Memory B cell (primary cell): Measurements from ENCODE around the gene CIZ1.
"Not testable (repeated sequence)": the region's sequence is repeated elsewhere in the genome, so short reads cannot be mapped to it uniquely, and the experiment has no call there.

Experiments used
- ATAC-seq: fragments of 150-1000 bp; cut with Tn5 transposase; 2 replicates; pipeline ENCODE4 v1.10.0; 2021; ENCODE audit warnings: low read depth, mild to moderate bottlenecking, moderate library complexity
- DNase-seq, 2 donors: peaks; one replicate each; pipeline ENCODE4 v3.0.0; 2022; ENCODE audit warnings: low spot score in 2 of 2
- H3K27ac Mint-ChIP-seq: one replicate; pipeline ENCODE4 v1.8.0; 2022; ENCODE audit warnings: mild to moderate bottlenecking, moderate library complexity, mixed read lengths
- H3K27me3 Mint-ChIP-seq: one replicate; pipeline ENCODE4 v1.8.0; 2022; ENCODE audit warnings: mixed read lengths
- H3K36me3 Mint-ChIP-seq: one replicate; pipeline ENCODE4 v1.8.0; 2022; ENCODE audit warnings: mild to moderate bottlenecking, mixed read lengths
- H3K4me1 Mint-ChIP-seq: one replicate; pipeline ENCODE4 v1.8.0; 2022; ENCODE audit warnings: mixed read lengths
- H3K4me3 Mint-ChIP-seq: one replicate; pipeline ENCODE4 v1.8.0; 2022; ENCODE audit warnings: mild to moderate bottlenecking, moderate library complexity, mixed read lengths
- H3K9me3 Mint-ChIP-seq: one replicate; pipeline ENCODE4 v1.8.0; 2022; ENCODE audit warnings: mixed read lengths

The CIZ1 gene

GRCh38 chr9:128191406-128192046, at the start of gene CIZ1:
Gene CIZ1 (minus strand): TSS chr9:128191572. CDS start chr9:128190857, 715 bp downstream.
- Mint-ChIP-seq H3K9me3 (no peaks in the 10 kb centered on the region), H3K27me3 (no peaks in the 10 kb centered on the region), H3K36me3 (peaks cover 8% of the 10 kb centered on the region), H3K4me3 (peak within 1 kb of the TSS; percentile 95), H3K4me1 (peaks cover 19% of the 10 kb centered on the region), H3K27ac (peak within 1 kb of the TSS; percentile 94)
- peak; percentile 73 to 79 for DNase-seq
- peak; percentile 81 for ATAC-seq

- H3K4me3 Mint-ChIP-seq: no peak overlapping the region
- peaks cover 10% of the 10 kb centered on the region for H3K27me3 Mint-ChIP-seq
- no peaks in the 10 kb centered on the region for H3K4me1 Mint-ChIP-seq
- DNase-seq: no peak
- H3K9me3 Mint-ChIP-seq: peaks cover under 1% of the 10 kb centered on the region
- H3K36me3 Mint-ChIP-seq: no peaks in the 10 kb centered on the region
- no peak overlapping the region for H3K27ac Mint-ChIP-seq
- no peak for ATAC-seq
Observed at GRCh38 chr9:128233817-128234406, 42.5 kb upstream of the CIZ1 start.

- Mint-ChIP-seq H3K4me1 (no peaks in the 10 kb centered on the region), H3K4me3 (no peak overlapping the region), H3K9me3 (no peaks in the 10 kb centered on the region), H3K36me3 (no peaks in the 10 kb centered on the region), H3K27me3 (peaks cover 8% of the 10 kb centered on the region), H3K27ac (no peak overlapping the region)
- DNase-seq (no peak), ATAC-seq (no peak)
Observed at GRCh38 chr9:128232528-128233428, 41.4 kb upstream of the CIZ1 start.

GRCh38 chr9:128231638-128232527, 40.5 kb upstream of the CIZ1 start:
- peaks cover 8% of the 10 kb centered on the region for H3K27me3 Mint-ChIP-seq
- no peaks in the 10 kb centered on the region for H3K9me3 Mint-ChIP-seq
- no peaks in the 10 kb centered on the region for H3K36me3 Mint-ChIP-seq
- H3K4me3 Mint-ChIP-seq: no peak overlapping the region
- H3K27ac Mint-ChIP-seq: no peak overlapping the region
- no peaks in the 10 kb centered on the region for H3K4me1 Mint-ChIP-seq
- no peak for DNase-seq
- no peak for ATAC-seq

- not testable (repeated sequence) for H3K27me3 Mint-ChIP-seq, ATAC-seq, H3K36me3 Mint-ChIP-seq, H3K27ac Mint-ChIP-seq, DNase-seq, H3K4me1 Mint-ChIP-seq, H3K4me3 Mint-ChIP-seq, H3K9me3 Mint-ChIP-seq
Observed at GRCh38 chr9:128230897-128231296, 39.5 kb upstream of the CIZ1 start.

GRCh38 chr9:128226412-128226801, 35.0 kb upstream of the CIZ1 start:
- H3K27ac Mint-ChIP-seq: no peak overlapping the region
- H3K4me1 Mint-ChIP-seq: no peaks in the 10 kb centered on the region
- H3K4me3 Mint-ChIP-seq: no peak overlapping the region
- DNase-seq: no peak
- H3K36me3 Mint-ChIP-seq: no peaks in the 10 kb centered on the region
- no peak for ATAC-seq
- H3K27me3 Mint-ChIP-seq: peaks cover 3% of the 10 kb centered on the region
- H3K9me3 Mint-ChIP-seq: no peaks in the 10 kb centered on the region

- ATAC-seq: no peak
- no peaks in the 10 kb centered on the region for H3K36me3 Mint-ChIP-seq
- H3K4me1 Mint-ChIP-seq: no peaks in the 10 kb centered on the region
Observed at GRCh38 chr9:128225770-128226411, 34.5 kb upstream of the CIZ1 start.

GRCh38 chr9:128224877-128225276, 33.5 kb upstream of the CIZ1 start:
- no peaks in the 10 kb centered on the region for H3K36me3 Mint-ChIP-seq
- peaks cover 3% of the 10 kb centered on the region for H3K27me3 Mint-ChIP-seq
- no peaks in the 10 kb centered on the region for H3K4me1 Mint-ChIP-seq
- ATAC-seq (no peak), DNase-seq (no peak)
- H3K4me3 Mint-ChIP-seq: no peak overlapping the region
- no peak overlapping the region for H3K27ac Mint-ChIP-seq
- H3K9me3 Mint-ChIP-seq: no peaks in the 10 kb centered on the region

More at GRCh38 chr9:128225770-128226411, 34.5 kb upstream of the CIZ1 start:
- Mint-ChIP-seq H3K9me3 (no peaks in the 10 kb centered on the region), H3K27me3 (peaks cover 3% of the 10 kb centered on the region), H3K27ac (no peak overlapping the region), H3K4me3 (no peak overlapping the region)
- no peak for DNase-seq

GRCh38 chr9:128222880-128223670, 31.7 kb upstream of the CIZ1 start:
- no peak overlapping the region for H3K4me3 Mint-ChIP-seq
- no peak overlapping the region for H3K27ac Mint-ChIP-seq
- peaks cover 3% of the 10 kb centered on the region for H3K27me3 Mint-ChIP-seq
- no peaks in the 10 kb centered on the region for H3K36me3 Mint-ChIP-seq
- H3K9me3 Mint-ChIP-seq: no peaks in the 10 kb centered on the region
- ATAC-seq (no peak), DNase-seq (no peak)
- peaks cover 8% of the 10 kb centered on the region for H3K4me1 Mint-ChIP-seq

- ATAC-seq (no peak), DNase-seq (no peak)
- Mint-ChIP-seq H3K36me3 (no peaks in the 10 kb centered on the region), H3K9me3 (no peaks in the 10 kb centered on the region), H3K4me1 (peaks cover 8% of the 10 kb centered on the region), H3K27ac (no peak overlapping the region), H3K4me3 (no peak overlapping the region), H3K27me3 (peaks cover 3% of the 10 kb centered on the region)
Observed at GRCh38 chr9:128222026-128222425, 30.7 kb upstream of the CIZ1 start.

- Mint-ChIP-seq H3K4me3 (no peak overlapping the region), H3K9me3 (no peaks in the 10 kb centered on the region), H3K36me3 (no peaks in the 10 kb centered on the region), H3K27ac (no peak overlapping the region), H3K27me3 (peaks cover 3% of the 10 kb centered on the region), H3K4me1 (peaks cover 8% of the 10 kb centered on the region)
- ATAC-seq (no peak), DNase-seq (no peak)
Observed at GRCh38 chr9:128219831-128220230, 28.5 kb upstream of the CIZ1 start.

- Mint-ChIP-seq H3K9me3 (no peaks in the 10 kb centered on the region), H3K27ac (no peak overlapping the region), H3K4me3 (peak overlapping the region; percentile 80), H3K27me3 (peaks cover 7% of the 10 kb centered on the region), H3K4me1 (peaks cover 8% of the 10 kb centered on the region), H3K36me3 (no peaks in the 10 kb centered on the region)
- DNase-seq: peak; percentile 85 to 89
- ATAC-seq: peak; percentile 97
Observed at GRCh38 chr9:128218518-128219389, 27.4 kb upstream of the CIZ1 start.
